ENCODE data around the gene PITPNM3.

Gene PITPNM3

DNA sequence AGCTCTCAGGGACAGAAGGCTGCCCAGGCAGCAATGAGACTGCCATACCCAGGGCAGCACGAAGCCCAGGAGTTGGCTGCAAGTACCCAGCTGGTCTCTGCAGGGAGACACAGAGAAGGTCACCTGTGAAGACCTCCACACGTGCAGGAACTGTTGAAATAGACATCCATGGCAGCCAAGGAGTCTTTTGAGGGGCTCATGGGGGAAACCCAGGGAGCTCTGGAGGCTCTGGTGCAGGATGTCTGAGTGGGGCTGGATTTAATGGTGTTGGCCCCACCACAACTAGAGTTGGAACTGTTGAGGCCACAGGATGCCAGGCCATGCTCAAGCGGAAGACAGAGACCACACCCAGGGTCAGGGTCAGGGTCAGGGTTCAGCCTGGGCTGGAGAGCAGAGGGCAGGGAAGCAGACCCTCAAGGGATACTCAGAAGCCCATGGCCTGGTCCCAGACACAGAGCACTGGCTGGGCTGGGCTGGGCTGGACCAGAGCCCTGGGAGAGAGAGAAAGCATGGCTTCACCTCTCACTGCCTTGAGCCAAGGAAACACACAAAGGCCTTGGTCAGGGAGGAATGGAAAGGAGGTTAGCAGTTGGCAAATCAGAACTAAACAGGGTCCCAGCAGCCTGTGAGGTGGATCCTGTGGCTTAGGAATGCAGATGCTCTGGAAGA lies 21.4 kb downstream of the PITPNM3 start:
- TF ChIP-seq CREB1 (IDR thresholded peaks at IDR 0.05; ENCODE audit: low read depth) (no peak), EP300 (IDR thresholded peaks at IDR 0.05; ENCODE audit: borderline replicate concordance) (no peak), ZBTB7A (IDR thresholded peaks at IDR 0.05; ENCODE audit: low read depth) (no peak), NFIC (IDR thresholded peaks at IDR 0.05) (no peak), TAF1 (IDR thresholded peaks at IDR 0.05; ENCODE audit: low read depth) (no peak), FOXM1 (IDR thresholded peaks at IDR 0.05; ENCODE audit: borderline replicate concordance, low read depth) (no peak), EGR1 (IDR thresholded peaks at IDR 0.05) (no peak), TEAD4 (IDR thresholded peaks at IDR 0.05) (no peak), YY1 (IDR thresholded peaks at IDR 0.05; ENCODE audit: low read depth) (no peak), CEBPB (IDR thresholded peaks at IDR 0.05) (no peak), REST (IDR thresholded peaks at IDR 0.05; ENCODE audit: low read depth) (no peak), RAD21 (IDR thresholded peaks at IDR 0.05; ENCODE audit: low read depth) (no peak), TCF12 (IDR thresholded peaks at IDR 0.05; ENCODE audit: low read depth) (no peak), USF1 (IDR thresholded peaks at IDR 0.05) (no peak)
- TF ChIP-seq, protein P1, sequence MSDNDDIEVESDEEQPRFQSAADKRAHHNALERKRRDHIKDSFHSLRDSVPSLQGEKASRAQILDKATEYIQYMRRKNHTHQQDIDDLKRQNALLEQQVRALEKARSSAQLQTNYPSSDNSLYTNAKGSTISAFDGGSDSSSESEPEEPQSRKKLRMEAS (IDR thresholded peaks at IDR 0.05) = no peak

- TF ChIP-seq, protein P1 (IDR thresholded peaks at IDR 0.05) = no peak
- TF ChIP-seq NFIC (IDR thresholded peaks at IDR 0.05) (no peak), YY1 (IDR thresholded peaks at IDR 0.05; ENCODE audit: low read depth) (no peak), TCF12 (IDR thresholded peaks at IDR 0.05; ENCODE audit: low read depth) (no peak)
Measured at GRCh38 chr17:6532441-6532885, 23.9 kb downstream of the PITPNM3 start.

- TF ChIP-seq TAF1 (IDR thresholded peaks at IDR 0.05; ENCODE audit: low read depth) (no peak), EP300 (IDR thresholded peaks at IDR 0.05; ENCODE audit: borderline replicate concordance) (no peak)
Measured at GRCh38 chr17:6531575-6531974, 24.8 kb downstream of the PITPNM3 start.

GRCh38 chr17:6530324-6530920 lies 25.9 kb downstream of the PITPNM3 start:
- no peak for TF ChIP-seq ZBTB7A (IDR thresholded peaks at IDR 0.05; ENCODE audit: low read depth)
- TF ChIP-seq TEAD4 (IDR thresholded peaks at IDR 0.05) = no peak
- TF ChIP-seq CREB1 (IDR thresholded peaks at IDR 0.05; ENCODE audit: low read depth) = no peak
- TF ChIP-seq, protein P1 (IDR thresholded peaks at IDR 0.05) = no peak
- no peak for TF ChIP-seq REST (IDR thresholded peaks at IDR 0.05; ENCODE audit: low read depth)
- no peak for TF ChIP-seq USF1 (IDR thresholded peaks at IDR 0.05)
- no peak for TF ChIP-seq YY1 (IDR thresholded peaks at IDR 0.05; ENCODE audit: low read depth)
- TF ChIP-seq EGR1 (IDR thresholded peaks at IDR 0.05) = no peak
- no peak for TF ChIP-seq CEBPB (IDR thresholded peaks at IDR 0.05)
- no peak for TF ChIP-seq FOXM1 (IDR thresholded peaks at IDR 0.05; ENCODE audit: borderline replicate concordance, low read depth)
- no peak for TF ChIP-seq RAD21 (IDR thresholded peaks at IDR 0.05; ENCODE audit: low read depth)
- TF ChIP-seq TAF1 (IDR thresholded peaks at IDR 0.05; ENCODE audit: low read depth) = no peak
- TF ChIP-seq TCF12 (IDR thresholded peaks at IDR 0.05; ENCODE audit: low read depth) = no peak
- no peak for TF ChIP-seq EP300 (IDR thresholded peaks at IDR 0.05; ENCODE audit: borderline replicate concordance)
- no peak for TF ChIP-seq NFIC (IDR thresholded peaks at IDR 0.05)

GRCh38 chr17:6528557-6528956 lies 27.8 kb downstream of the PITPNM3 start:
- TF ChIP-seq CEBPB (IDR thresholded peaks at IDR 0.05) = no peak
- TF ChIP-seq FOXM1 (IDR thresholded peaks at IDR 0.05; ENCODE audit: borderline replicate concordance, low read depth) = no peak
- no peak for TF ChIP-seq YY1 (IDR thresholded peaks at IDR 0.05; ENCODE audit: low read depth)
- TF ChIP-seq USF1 (IDR thresholded peaks at IDR 0.05) = no peak
- TF ChIP-seq TAF1 (IDR thresholded peaks at IDR 0.05; ENCODE audit: low read depth) = no peak
- TF ChIP-seq, protein P1 (IDR thresholded peaks at IDR 0.05) = no peak
- TF ChIP-seq EGR1 (IDR thresholded peaks at IDR 0.05) = no peak
- no peak for TF ChIP-seq NFIC (IDR thresholded peaks at IDR 0.05)
- TF ChIP-seq EP300 (IDR thresholded peaks at IDR 0.05; ENCODE audit: borderline replicate concordance) = no peak

Measured in Ishikawa (cell line).